SK-N-SH (cell line): ENCODE data around the gene ADD2. TPM values are rescaled to one million over a fixed set of nuclear protein-coding genes. Genes with fewer than 3 reads are reported as not detected.

ENCODE experiments used
- CTCF ChIA-PET: fragments of 300-600, 350-600 bp; formaldehyde crosslinking; extraction: SDS; loops from one replicate; lab custom pipeline; 2021; lab: Yijun Ruan, JAX
- POLR2A ChIA-PET: fragments of 350-600 bp; sonication (Branson Sonifier 250); formaldehyde crosslinking; extraction: SDS; loops from one replicate; lab custom pipeline; 2020; ENCODE audit warnings: antibody characterized with exemption, inconsistent platforms; lab: Yijun Ruan, JAX
- DNase-seq: peaks from one replicate; pipeline ENCODE4 v3.0.0; 2012
- H2AFZ ChIP-seq: fragments of 200-600 bp; sonication (generic); 2 replicates; pipeline ENCODE4 v1.8.1; 2016; ENCODE audit warnings: antibody characterized with exemption, mild to moderate bottlenecking, low read depth
- H3F3A ChIP-seq: fragments of 200-600 bp; sonication (generic); replicated peaks from 2 replicates; pipeline ENCODE3; 2016; ENCODE audit warnings: antibody characterized with exemption, mild to moderate bottlenecking; ENCODE audit not compliant: insufficient read depth
- H3K27ac ChIP-seq, 2 experiments: fragments of 200-500 bp in 1 of 2; fragments of 200-600 bp in 1 of 2; sonication (Bioruptor generic) in 1 of 2; sonication (generic), shearing (Covaris generic) in 1 of 2; 2 replicates each; pipeline versions ENCODE4 v1.5.1 to v1.6.1; 2014 to 2016; ENCODE audit warnings: low read depth in 2 of 2, inconsistent platforms in 1 of 2, low read length in 1 of 2, mild to moderate bottlenecking in 1 of 2, mixed read lengths in 1 of 2
- H3K27me3 ChIP-seq: fragments of 200-600 bp; sonication (generic), shearing (Covaris generic); 2 replicates; pipeline ENCODE4 v1.6.1; 2016; ENCODE audit warnings: mixed run types; ENCODE audit not compliant: insufficient read depth
- H3K36me3 ChIP-seq, 2 experiments: fragments of 200-500 bp in 1 of 2; fragments of 200-600 bp in 1 of 2; sonication (Bioruptor generic) in 1 of 2; sonication (generic) in 1 of 2; replicated peaks in 1 of 2; 2 replicates each; pipeline versions ENCODE3 to v1.5.1; 2014 to 2016; ENCODE audit warnings: low read length in 1 of 2, mild to moderate bottlenecking in 1 of 2; ENCODE audit not compliant: insufficient read depth in 2 of 2, control insufficient read depth in 1 of 2
- H3K4me1 ChIP-seq, 2 experiments: fragments of 200-500 bp in 1 of 2; fragments of 200-600 bp in 1 of 2; sonication (Bioruptor generic) in 1 of 2; sonication (generic), shearing (Covaris generic) in 1 of 2; 2 replicates each; pipeline versions ENCODE4 v1.5.1 to v1.6.1; 2014 to 2016; ENCODE audit warnings: low read depth in 1 of 2, low read length in 1 of 2, mixed run types in 1 of 2; ENCODE audit not compliant: insufficient read depth in 2 of 2, control insufficient read depth in 1 of 2
- H3K4me2 ChIP-seq: fragments of 200-600 bp; sonication (generic), shearing (Covaris generic); 2 replicates; pipeline ENCODE4 v1.6.1; 2017; ENCODE audit warnings: mixed run types
- H3K4me3 ChIP-seq, 2 experiments: fragments of 200-500 bp in 1 of 2; fragments of 200-600 bp in 1 of 2; sonication (Bioruptor generic) in 1 of 2; sonication (generic), shearing (Covaris generic) in 1 of 2; 2 replicates each; pipeline versions ENCODE4 v1.5.1 to v1.8.1; 2014 to 2016; ENCODE audit warnings: low read depth in 2 of 2, inconsistent platforms in 1 of 2, low read length in 1 of 2, mild to moderate bottlenecking in 1 of 2, mixed read lengths in 1 of 2, moderate library complexity in 1 of 2
- H3K79me2 ChIP-seq: fragments of 200-600 bp; sonication (generic); 2 replicates; pipeline ENCODE4 v1.8.1; 2017; ENCODE audit warnings: mild to moderate bottlenecking; ENCODE audit not compliant: insufficient read depth
- H3K9ac ChIP-seq: fragments of 200-600 bp; sonication (generic); 2 replicates; pipeline ENCODE4 v1.6.1; 2017; ENCODE audit warnings: mixed run types
- H3K9me2 ChIP-seq: fragments of 200-600 bp; sonication (generic); 2 replicates; pipeline ENCODE4 v1.6.1; 2017; ENCODE audit warnings: mixed run types
- H3K9me3 ChIP-seq: fragments of 200-600 bp; sonication (generic); 2 replicates; pipeline ENCODE4 v1.6.1; 2017; ENCODE audit warnings: mixed run types, mild to moderate bottlenecking, moderate library complexity
- H4K20me1 ChIP-seq: fragments of 200-600 bp; sonication (generic); 2 replicates; pipeline ENCODE4 v1.6.1; 2017; ENCODE audit warnings: mild to moderate bottlenecking, mixed run types; ENCODE audit not compliant: insufficient read depth
- CHD2 ChIP-seq: fragments of 150-350 bp; IDR thresholded peaks from 2 replicates; pipeline ENCODE4 v1.6.1; 2018; ENCODE audit warnings: low read length; ENCODE audit not compliant: partially characterized antibody
- EP300 ChIP-seq, 2 experiments: IDR thresholded peaks; 2 replicates each; pipeline versions ENCODE4 v1.4.0 to v1.6.1; 2012; ENCODE audit warnings: borderline replicate concordance in 1 of 2, low read depth in 1 of 2, low read length in 1 of 2
- EZH2phosphoT487 ChIP-seq: fragments of 200-600 bp; sonication (generic); IDR thresholded peaks from 2 replicates; pipeline ENCODE4 v1.6.1; 2017; ENCODE audit warnings: low read depth, mixed run types, mild to moderate bottlenecking, antibody characterized with exemption, moderate library complexity, borderline replicate concordance
- FOSL2 ChIP-seq: IDR thresholded peaks from 2 replicates; pipeline ENCODE4 v1.4.0; 2012; ENCODE audit warnings: low read depth, mild to moderate bottlenecking, moderate library complexity, borderline replicate concordance
- JUND ChIP-seq: IDR thresholded peaks from 2 replicates; pipeline ENCODE4 v1.4.0; 2012
- MEF2A ChIP-seq: IDR thresholded peaks from 2 replicates; pipeline ENCODE4 v1.4.0; 2012; ENCODE audit warnings: low read depth, borderline replicate concordance
- MXI1 ChIP-seq: IDR thresholded peaks from 2 replicates; pipeline ENCODE4 v1.6.1; 2012; ENCODE audit warnings: mild to moderate bottlenecking, low read depth, low read length, improper control_type of control experiment
- NFIC ChIP-seq: IDR thresholded peaks from 2 replicates; pipeline ENCODE4 v1.4.0; 2012; ENCODE audit warnings: borderline replicate concordance
- PBX3 ChIP-seq: IDR thresholded peaks from 2 replicates; pipeline ENCODE4; 2012
- RAD21 ChIP-seq: IDR thresholded peaks from 2 replicates; pipeline ENCODE4 v1.6.1; 2012; ENCODE audit warnings: mild to moderate bottlenecking, low read length
- TAF1 ChIP-seq: IDR thresholded peaks from 2 replicates; pipeline ENCODE4 v1.6.1; 2012; ENCODE audit warnings: low read depth, mild to moderate bottlenecking, low read length, moderate library complexity, borderline replicate concordance
- TCF12 ChIP-seq: IDR thresholded peaks from 2 replicates; pipeline ENCODE4 v1.4.0; 2012
- TEAD4 ChIP-seq: IDR thresholded peaks from 2 replicates; pipeline ENCODE4 v1.4.0; 2012; ENCODE audit warnings: mild to moderate bottlenecking, borderline replicate concordance; ENCODE audit not compliant: insufficient read depth
- YY1 ChIP-seq: IDR thresholded peaks from 2 replicates; pipeline ENCODE4 v1.4.0; 2012; ENCODE audit warnings: low read depth, mild to moderate bottlenecking
- WGBS: methylation state at CpG from one replicate; pipeline ENCODE4 v1.1.6; 2017; ENCODE audit warnings: low lambda C conversion rate; 5-methylcytosine and 5-hydroxymethylcytosine counted together
- polyA plus RNA-seq, 3 experiments: library from polyadenylated mRNA; depleted of rRNA; stranded (reverse); fragments of >200 nt; gene quantifications; 2 replicates each; pipeline ENCODE4 v1.2.3, GENCODE V29; 2012
- TF ChIP-seq, protein P1 (sequence below): IDR thresholded peaks from 2 replicates; pipeline ENCODE4 v1.6.1; 2012; ENCODE audit warnings: mild to moderate bottlenecking, low read depth, low read length, moderate library complexity
- TF ChIP-seq, protein P2 (sequence below): IDR thresholded peaks from 2 replicates; pipeline ENCODE4 v1.4.0; 2012; ENCODE audit warnings: low read depth, borderline replicate concordance
- TF ChIP-seq, protein P3 (sequence below): IDR thresholded peaks from 2 replicates; pipeline ENCODE4 v1.4.0; 2012; ENCODE audit warnings: low read depth

ADD2 gene
- polyA plus RNA-seq, 1 of the 3 experiments (the other 2 are of a cell fraction) = 0.30 TPM

DNA sequence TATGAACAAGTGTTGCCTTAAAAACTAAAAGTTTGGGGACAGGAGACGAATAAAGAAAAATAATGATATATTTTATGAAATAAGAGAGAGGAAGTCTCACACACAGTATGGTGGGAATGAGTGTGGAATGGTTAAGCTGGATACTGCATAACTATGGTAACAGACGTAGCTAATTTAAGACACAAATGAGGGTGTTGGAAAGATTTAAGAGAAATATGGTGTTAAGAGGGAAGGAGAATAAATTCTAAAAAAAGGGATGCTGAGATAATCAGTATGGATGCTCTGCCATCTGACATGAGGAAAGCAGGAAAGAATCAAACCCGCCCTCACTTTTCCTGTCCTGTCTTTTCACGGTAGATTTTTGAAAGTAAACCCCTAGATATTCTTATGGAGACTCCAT, 10.6 kb downstream of the ADD2 start:
- Histone ChIP-seq H3K4me1 (no peaks in the 10 kb centered on the region), H4K20me1 (no peaks in the 10 kb centered on the region), H3F3A (no peaks in the 10 kb centered on the region), H3K4me3 (no peak overlapping the region), H3K79me2 (no peaks in the 10 kb centered on the region), H3K27me3 (no peaks in the 10 kb centered on the region), H2AFZ (no peak overlapping the region), H3K4me2 (no peak overlapping the region), H3K9ac (no peak overlapping the region), H3K36me3 (no peaks in the 10 kb centered on the region), H3K9me2 (no peaks in the 10 kb centered on the region), H3K27ac (no peak overlapping the region), H3K9me3 (no peaks in the 10 kb centered on the region)
- TF ChIP-seq TEAD4 = no peak
- no peak for TF ChIP-seq TCF12
- no peak for TF ChIP-seq RAD21
- TF ChIP-seq YY1 = no peak
- no peak for TF ChIP-seq MEF2A
- TF ChIP-seq NFIC = no peak
- TF ChIP-seq, protein P1, sequence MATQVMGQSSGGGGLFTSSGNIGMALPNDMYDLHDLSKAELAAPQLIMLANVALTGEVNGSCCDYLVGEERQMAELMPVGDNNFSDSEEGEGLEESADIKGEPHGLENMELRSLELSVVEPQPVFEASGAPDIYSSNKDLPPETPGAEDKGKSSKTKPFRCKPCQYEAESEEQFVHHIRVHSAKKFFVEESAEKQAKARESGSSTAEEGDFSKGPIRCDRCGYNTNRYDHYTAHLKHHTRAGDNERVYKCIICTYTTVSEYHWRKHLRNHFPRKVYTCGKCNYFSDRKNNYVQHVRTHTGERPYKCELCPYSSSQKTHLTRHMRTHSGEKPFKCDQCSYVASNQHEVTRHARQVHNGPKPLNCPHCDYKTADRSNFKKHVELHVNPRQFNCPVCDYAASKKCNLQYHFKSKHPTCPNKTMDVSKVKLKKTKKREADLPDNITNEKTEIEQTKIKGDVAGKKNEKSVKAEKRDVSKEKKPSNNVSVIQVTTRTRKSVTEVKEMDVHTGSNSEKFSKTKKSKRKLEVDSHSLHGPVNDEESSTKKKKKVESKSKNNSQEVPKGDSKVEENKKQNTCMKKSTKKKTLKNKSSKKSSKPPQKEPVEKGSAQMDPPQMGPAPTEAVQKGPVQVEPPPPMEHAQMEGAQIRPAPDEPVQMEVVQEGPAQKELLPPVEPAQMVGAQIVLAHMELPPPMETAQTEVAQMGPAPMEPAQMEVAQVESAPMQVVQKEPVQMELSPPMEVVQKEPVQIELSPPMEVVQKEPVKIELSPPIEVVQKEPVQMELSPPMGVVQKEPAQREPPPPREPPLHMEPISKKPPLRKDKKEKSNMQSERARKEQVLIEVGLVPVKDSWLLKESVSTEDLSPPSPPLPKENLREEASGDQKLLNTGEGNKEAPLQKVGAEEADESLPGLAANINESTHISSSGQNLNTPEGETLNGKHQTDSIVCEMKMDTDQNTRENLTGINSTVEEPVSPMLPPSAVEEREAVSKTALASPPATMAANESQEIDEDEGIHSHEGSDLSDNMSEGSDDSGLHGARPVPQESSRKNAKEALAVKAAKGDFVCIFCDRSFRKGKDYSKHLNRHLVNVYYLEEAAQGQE = no peak
- no peak for TF ChIP-seq CHD2
- TF ChIP-seq, protein P2, sequence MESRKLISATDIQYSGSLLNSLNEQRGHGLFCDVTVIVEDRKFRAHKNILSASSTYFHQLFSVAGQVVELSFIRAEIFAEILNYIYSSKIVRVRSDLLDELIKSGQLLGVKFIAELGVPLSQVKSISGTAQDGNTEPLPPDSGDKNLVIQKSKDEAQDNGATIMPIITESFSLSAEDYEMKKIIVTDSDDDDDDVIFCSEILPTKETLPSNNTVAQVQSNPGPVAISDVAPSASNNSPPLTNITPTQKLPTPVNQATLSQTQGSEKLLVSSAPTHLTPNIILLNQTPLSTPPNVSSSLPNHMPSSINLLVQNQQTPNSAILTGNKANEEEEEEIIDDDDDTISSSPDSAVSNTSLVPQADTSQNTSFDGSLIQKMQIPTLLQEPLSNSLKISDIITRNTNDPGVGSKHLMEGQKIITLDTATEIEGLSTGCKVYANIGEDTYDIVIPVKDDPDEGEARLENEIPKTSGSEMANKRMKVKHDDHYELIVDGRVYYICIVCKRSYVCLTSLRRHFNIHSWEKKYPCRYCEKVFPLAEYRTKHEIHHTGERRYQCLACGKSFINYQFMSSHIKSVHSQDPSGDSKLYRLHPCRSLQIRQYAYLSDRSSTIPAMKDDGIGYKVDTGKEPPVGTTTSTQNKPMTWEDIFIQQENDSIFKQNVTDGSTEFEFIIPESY = no peak
- no peak for TF ChIP-seq TAF1
- no peak for TF ChIP-seq FOSL2
- TF ChIP-seq EP300 (IDR thresholded peaks at IDR 0.05; ENCODE audit: borderline replicate concordance in 1 of 2, low read depth in 1 of 2, low read length in 1 of 2) = no peak
- TF ChIP-seq PBX3 = no peak
- TF ChIP-seq JUND = no peak
- TF ChIP-seq, protein P3, sequence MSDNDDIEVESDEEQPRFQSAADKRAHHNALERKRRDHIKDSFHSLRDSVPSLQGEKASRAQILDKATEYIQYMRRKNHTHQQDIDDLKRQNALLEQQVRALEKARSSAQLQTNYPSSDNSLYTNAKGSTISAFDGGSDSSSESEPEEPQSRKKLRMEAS = no peak
- TF ChIP-seq MXI1 = no peak
- no peak for TF ChIP-seq EZH2phosphoT487
- POLR2A ChIA-PET = no interaction called here
- CTCF ChIA-PET = interaction anchor here (1.3 to 1.4 kb wide), 2 partner anchors 10 to 12 kb away, joined by 4 to 7 read pairs; partner anchors contain the start of gene ADD2
- no peak for DNase-seq
- 61% methylated on average over 4 of the region's 4 CpGs for WGBS
